Measurements from ENCODE around the gene ITPA. TPM values are rescaled to one million over a fixed set of nuclear protein-coding genes. Genes with fewer than 3 reads are reported as not detected.

The ITPA gene
- total RNA-seq, 2 experiments from 2014 or later = 56.3 to 66.9 TPM

DNA sequence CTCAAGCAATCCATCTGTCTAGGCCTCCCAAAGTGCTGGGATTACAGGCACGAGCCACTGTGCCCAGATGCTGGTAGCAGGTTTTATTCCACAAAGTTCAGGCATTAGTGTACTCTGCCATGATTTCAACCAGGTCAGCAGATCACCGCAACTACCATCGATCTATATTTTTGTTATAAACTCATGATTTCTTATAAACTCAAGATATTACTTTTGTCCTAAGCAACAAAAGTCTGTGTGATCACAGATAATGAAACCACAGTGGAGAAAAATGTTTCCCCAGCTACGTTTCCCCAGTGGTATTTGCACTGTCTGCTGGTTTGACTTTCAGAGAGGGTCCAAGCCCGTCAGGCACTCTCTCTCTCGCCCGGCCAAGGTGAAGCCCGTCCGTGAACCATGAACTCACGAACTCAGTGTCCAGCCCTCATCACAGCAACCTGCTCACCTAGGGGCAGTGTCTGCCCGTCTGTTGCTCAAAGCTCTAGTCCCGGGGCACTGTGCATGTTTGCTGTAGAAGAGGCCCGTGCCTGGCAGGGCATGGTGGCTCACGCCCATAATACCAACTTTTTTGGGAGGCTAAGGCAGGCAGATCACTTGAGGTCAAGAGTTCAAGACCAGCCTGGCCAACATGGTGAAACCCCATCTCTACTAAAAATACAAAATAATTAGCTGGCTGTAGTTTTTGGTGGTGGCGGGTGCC is 22.7 kb downstream of the ITPA start:
- H3K27ac Mint-ChIP-seq = no peak overlapping the region
- no peaks in the 10 kb centered on the region for H3K36me3 Mint-ChIP-seq (ENCODE audit: low read depth)
- CTCF ChIA-PET = interaction anchor here (1.0 kb wide), 1 partner anchor 13 kb away, joined by 3 read pairs; no protein-coding TSS in a partner anchor
- ATAC-seq (no peak), DNase-seq (no peak)
- no peaks in the 10 kb centered on the region for H3K4me1 Mint-ChIP-seq (ENCODE audit: low read depth)
- POLR2A ChIA-PET = no interaction called here
- H3K4me3 Mint-ChIP-seq = no peak overlapping the region
- intact Hi-C loops (cut with micrococcal nuclease) = no loop called here
- TF ChIP-seq, protein P1, sequence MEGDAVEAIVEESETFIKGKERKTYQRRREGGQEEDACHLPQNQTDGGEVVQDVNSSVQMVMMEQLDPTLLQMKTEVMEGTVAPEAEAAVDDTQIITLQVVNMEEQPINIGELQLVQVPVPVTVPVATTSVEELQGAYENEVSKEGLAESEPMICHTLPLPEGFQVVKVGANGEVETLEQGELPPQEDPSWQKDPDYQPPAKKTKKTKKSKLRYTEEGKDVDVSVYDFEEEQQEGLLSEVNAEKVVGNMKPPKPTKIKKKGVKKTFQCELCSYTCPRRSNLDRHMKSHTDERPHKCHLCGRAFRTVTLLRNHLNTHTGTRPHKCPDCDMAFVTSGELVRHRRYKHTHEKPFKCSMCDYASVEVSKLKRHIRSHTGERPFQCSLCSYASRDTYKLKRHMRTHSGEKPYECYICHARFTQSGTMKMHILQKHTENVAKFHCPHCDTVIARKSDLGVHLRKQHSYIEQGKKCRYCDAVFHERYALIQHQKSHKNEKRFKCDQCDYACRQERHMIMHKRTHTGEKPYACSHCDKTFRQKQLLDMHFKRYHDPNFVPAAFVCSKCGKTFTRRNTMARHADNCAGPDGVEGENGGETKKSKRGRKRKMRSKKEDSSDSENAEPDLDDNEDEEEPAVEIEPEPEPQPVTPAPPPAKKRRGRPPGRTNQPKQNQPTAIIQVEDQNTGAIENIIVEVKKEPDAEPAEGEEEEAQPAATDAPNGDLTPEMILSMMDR (IDR thresholded peaks at IDR 0.05) = no peak
- peaks cover 15% of the 10 kb centered on the region for H3K27me3 Mint-ChIP-seq
- H3K9me3 Mint-ChIP-seq = no peaks in the 10 kb centered on the region

GRCh38 chr20:3233131-3233990 is 24.1 kb downstream of the ITPA start:
- ChIA-PET POLR2A (no interaction called here), CTCF (no interaction called here)
- intact Hi-C loops (cut with micrococcal nuclease) = no loop called here
- no peaks in the 10 kb centered on the region for H3K9me3 Mint-ChIP-seq
- TF ChIP-seq, protein P1 (IDR thresholded peaks at IDR 0.05) = no peak
- DNase-seq (no peak), ATAC-seq (no peak)
- no peak overlapping the region for H3K27ac Mint-ChIP-seq
- no peaks in the 10 kb centered on the region for H3K36me3 Mint-ChIP-seq (ENCODE audit: low read depth)
- H3K27me3 Mint-ChIP-seq = peaks cover 25% of the 10 kb centered on the region
- H3K4me1 Mint-ChIP-seq (ENCODE audit: low read depth) = no peaks in the 10 kb centered on the region
- no peak overlapping the region for H3K4me3 Mint-ChIP-seq

- no peaks in the 10 kb centered on the region for H3K36me3 Mint-ChIP-seq (ENCODE audit: low read depth)
- no peak for ATAC-seq
- H3K4me3 Mint-ChIP-seq = no peak overlapping the region
- ChIA-PET CTCF (no interaction called here), POLR2A (no interaction called here)
- H3K27ac Mint-ChIP-seq = no peak overlapping the region
- H3K9me3 Mint-ChIP-seq = no peaks in the 10 kb centered on the region
- peaks cover 25% of the 10 kb centered on the region for H3K27me3 Mint-ChIP-seq
- intact Hi-C loops (cut with micrococcal nuclease) = no loop called here
- TF ChIP-seq, protein P1 (IDR thresholded peaks at IDR 0.05) = no peak
- DNase-seq = no peak
- H3K4me1 Mint-ChIP-seq (ENCODE audit: low read depth) = no peaks in the 10 kb centered on the region
Measured at GRCh38 chr20:3233991-3234498, 24.7 kb downstream of the ITPA start.

DNA sequence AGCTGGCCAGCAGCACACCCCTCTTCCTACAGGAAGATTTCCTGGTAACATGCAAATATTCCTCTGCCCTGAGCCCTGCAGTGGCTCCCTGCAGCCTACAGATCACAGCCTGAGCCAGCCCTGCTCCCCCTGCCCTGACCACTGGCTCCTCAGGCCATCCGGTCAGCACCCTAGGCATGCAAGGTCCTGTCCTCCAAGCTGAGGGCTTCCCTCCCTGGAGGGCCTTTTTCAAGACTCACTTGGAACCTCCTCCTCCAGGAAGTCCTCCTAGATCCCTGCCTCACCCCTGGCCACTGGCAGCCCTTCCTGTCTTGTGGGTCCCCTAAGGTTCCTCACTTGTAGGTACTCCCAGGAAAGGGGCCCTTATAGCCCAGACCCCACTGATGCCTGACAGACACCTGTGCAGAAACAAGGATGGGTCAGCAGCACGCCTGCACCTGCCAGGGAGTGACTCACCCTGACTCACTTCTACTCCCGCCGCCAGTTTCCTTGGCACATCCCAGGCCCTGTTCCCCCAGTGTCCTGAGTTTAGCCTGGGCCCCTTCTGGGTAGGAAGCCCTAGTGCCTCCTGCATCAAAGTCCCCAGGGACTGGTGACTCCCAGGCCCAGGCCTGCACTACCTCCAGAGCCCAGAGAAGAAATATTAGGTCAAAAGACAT is 26.5 kb downstream of the ITPA start:
- H3K4me3 Mint-ChIP-seq = no peak overlapping the region
- peaks cover 38% of the 10 kb centered on the region for H3K27me3 Mint-ChIP-seq
- intact Hi-C loops (cut with micrococcal nuclease) = no loop called here
- H3K9me3 Mint-ChIP-seq = no peaks in the 10 kb centered on the region
- CTCF ChIA-PET = interaction anchor here (1.2 kb wide), 1 partner anchor 17 kb away, joined by 4 read pairs; no protein-coding TSS in a partner anchor
- no peaks in the 10 kb centered on the region for H3K36me3 Mint-ChIP-seq (ENCODE audit: low read depth)
- DNase-seq (no peak), ATAC-seq (no peak)
- H3K4me1 Mint-ChIP-seq (ENCODE audit: low read depth) = peaks cover 6% of the 10 kb centered on the region
- TF ChIP-seq, protein P1 (IDR thresholded peaks at IDR 0.05) = no peak
- POLR2A ChIA-PET = interaction anchor here (0.5 kb wide), 1 partner anchor 11 kb away, joined by 3 read pairs; no protein-coding TSS in a partner anchor
- no peak overlapping the region for H3K27ac Mint-ChIP-seq
